ENCODE measurements around the gene ALPK1. TPM values are rescaled to one million over a fixed set of nuclear protein-coding genes. Genes with fewer than 3 reads are reported as not detected.
"Not testable (repeated sequence)": the region's sequence is repeated elsewhere in the genome, so short reads cannot be mapped to it uniquely, and the experiment has no call there.

ALPK1 gene
- total RNA-seq, 3 donors from 2014 or later, result 2.6 to 4.0 (median 3.6) TPM

GRCh38 chr4:112451831-112452230, 154.7 kb downstream of the ALPK1 start:
- no peak for ATAC-seq
- H3K36me3 Mint-ChIP-seq (ENCODE audit: insufficient read depth), result no peaks in the 10 kb centered on the region
- no peak overlapping the region for H3K4me3 Mint-ChIP-seq
- no peaks in the 10 kb centered on the region for H3K9me3 Mint-ChIP-seq
- DNase-seq, result no peak
- H3K27me3 Mint-ChIP-seq (ENCODE audit: low read depth), result peaks cover 4% of the 10 kb centered on the region
- no peaks in the 10 kb centered on the region for H3K4me1 Mint-ChIP-seq (ENCODE audit: low read depth)

- H3K9me3 Mint-ChIP-seq, result no peaks in the 10 kb centered on the region
- H3K36me3 Mint-ChIP-seq (ENCODE audit: insufficient read depth), result no peaks in the 10 kb centered on the region
- no peaks in the 10 kb centered on the region for H3K4me1 Mint-ChIP-seq (ENCODE audit: low read depth)
- DNase-seq (no peak), ATAC-seq (no peak)
- H3K27me3 Mint-ChIP-seq (ENCODE audit: low read depth), result peaks cover 7% of the 10 kb centered on the region
- H3K4me3 Mint-ChIP-seq, result no peak overlapping the region
These were observed 156.2 kb downstream of the ALPK1 start for GRCh38 chr4:112453321-112453720.

- no peaks in the 10 kb centered on the region for H3K4me1 Mint-ChIP-seq (ENCODE audit: low read depth)
- H3K9me3 Mint-ChIP-seq, result no peaks in the 10 kb centered on the region
- H3K27me3 Mint-ChIP-seq (ENCODE audit: low read depth), result peaks cover 5% of the 10 kb centered on the region
- no peak for ATAC-seq
- H3K4me3 Mint-ChIP-seq, result no peak overlapping the region
- H3K36me3 Mint-ChIP-seq (ENCODE audit: insufficient read depth), result no peaks in the 10 kb centered on the region
- DNase-seq, result no peak
These were observed 175.1 kb downstream of the ALPK1 start for GRCh38 chr4:112472318-112472717.

- H3K4me3 Mint-ChIP-seq, result no peak overlapping the region
- H3K9me3 Mint-ChIP-seq, result no peaks in the 10 kb centered on the region
- no peaks in the 10 kb centered on the region for H3K36me3 Mint-ChIP-seq (ENCODE audit: insufficient read depth)
- peaks cover 9% of the 10 kb centered on the region for H3K27me3 Mint-ChIP-seq (ENCODE audit: low read depth)
- no peak for ATAC-seq
- no peaks in the 10 kb centered on the region for H3K4me1 Mint-ChIP-seq (ENCODE audit: low read depth)
- DNase-seq, result no peak
These were observed 176.8 kb downstream of the ALPK1 start for GRCh38 chr4:112473985-112474384.

- Mint-ChIP-seq H3K27me3 (ENCODE audit: low read depth) (peaks cover 24% of the 10 kb centered on the region), H3K9me3 (peaks cover 19% of the 10 kb centered on the region), H3K4me1 (ENCODE audit: low read depth) (no peaks in the 10 kb centered on the region), H3K4me3 (no peak overlapping the region), H3K36me3 (ENCODE audit: insufficient read depth) (no peaks in the 10 kb centered on the region)
- no peak for ATAC-seq
- DNase-seq, result no peak
These were observed 188.8 kb downstream of the ALPK1 start for GRCh38 chr4:112485930-112486329.

GRCh38 chr4:112490808-112491207, 193.6 kb downstream of the ALPK1 start:
- not testable (repeated sequence) for H3K4me3 Mint-ChIP-seq; H3K36me3 Mint-ChIP-seq (ENCODE audit: insufficient read depth); H3K4me1 Mint-ChIP-seq (ENCODE audit: low read depth); ATAC-seq; DNase-seq
- H3K27me3 Mint-ChIP-seq (ENCODE audit: low read depth), result peaks cover 24% of the 10 kb centered on the region
- H3K9me3 Mint-ChIP-seq, result peaks cover 14% of the 10 kb centered on the region

Other genes starting within 250 kb of the ALPK1 start
- gene FAM241A, start 151.9 kb upstream of the ALPK1 start, total RNA-seq, result 10 to 100 TPM; 12.5 to 13.8 (median 12.8) TPM
- 10 to 100 TPM; 19.1 to 27.4 (median 20.6) TPM for gene AP1AR, start 65.6 kb upstream of the ALPK1 start, total RNA-seq
- 10 to 100 TPM; 13.4 to 29.9 (median 21.1) TPM for gene TIFA, start 11.5 kb upstream of the ALPK1 start, total RNA-seq
- gene NEUROG2, start 218.8 kb downstream of the ALPK1 start, total RNA-seq, result under 1 TPM in 1 of 3 donors, not detected in 2; 0.11 TPM